Measurements from ENCODE around the gene LRP10.

LRP10 gene

DNA sequence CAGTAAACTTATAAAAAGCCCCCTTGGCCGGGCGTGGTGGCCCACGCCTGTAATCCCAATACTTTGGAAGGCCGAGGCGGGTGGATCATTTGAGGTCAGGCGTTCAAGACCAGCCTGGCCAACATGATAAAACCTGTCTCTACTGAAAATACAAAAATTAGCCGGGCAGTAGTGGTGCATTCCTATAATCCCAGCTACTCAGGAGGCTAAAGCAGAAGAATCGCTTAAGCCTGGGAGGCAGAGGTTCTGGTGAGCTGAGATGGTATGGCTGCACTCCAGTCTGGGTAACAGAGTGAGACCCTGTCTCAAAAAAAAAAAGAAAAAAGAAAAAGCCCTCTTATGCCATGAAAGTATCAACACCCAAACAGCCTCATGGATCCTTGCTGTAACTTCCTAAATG is 54.0 kb downstream of the LRP10 start:
- DNase-seq (ENCODE audit: low read depth) = no peak
- TF ChIP-seq, protein P1, sequence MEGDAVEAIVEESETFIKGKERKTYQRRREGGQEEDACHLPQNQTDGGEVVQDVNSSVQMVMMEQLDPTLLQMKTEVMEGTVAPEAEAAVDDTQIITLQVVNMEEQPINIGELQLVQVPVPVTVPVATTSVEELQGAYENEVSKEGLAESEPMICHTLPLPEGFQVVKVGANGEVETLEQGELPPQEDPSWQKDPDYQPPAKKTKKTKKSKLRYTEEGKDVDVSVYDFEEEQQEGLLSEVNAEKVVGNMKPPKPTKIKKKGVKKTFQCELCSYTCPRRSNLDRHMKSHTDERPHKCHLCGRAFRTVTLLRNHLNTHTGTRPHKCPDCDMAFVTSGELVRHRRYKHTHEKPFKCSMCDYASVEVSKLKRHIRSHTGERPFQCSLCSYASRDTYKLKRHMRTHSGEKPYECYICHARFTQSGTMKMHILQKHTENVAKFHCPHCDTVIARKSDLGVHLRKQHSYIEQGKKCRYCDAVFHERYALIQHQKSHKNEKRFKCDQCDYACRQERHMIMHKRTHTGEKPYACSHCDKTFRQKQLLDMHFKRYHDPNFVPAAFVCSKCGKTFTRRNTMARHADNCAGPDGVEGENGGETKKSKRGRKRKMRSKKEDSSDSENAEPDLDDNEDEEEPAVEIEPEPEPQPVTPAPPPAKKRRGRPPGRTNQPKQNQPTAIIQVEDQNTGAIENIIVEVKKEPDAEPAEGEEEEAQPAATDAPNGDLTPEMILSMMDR (IDR thresholded peaks at IDR 0.05; ENCODE audit: low read depth, low read length, missing control alignments) = no peak
- H3K4me3 ChIP-seq (ENCODE audit: low read depth, low read length) = no peak overlapping the region
- in situ Hi-C loops (cut with HindIII; ENCODE audit: low sequenced_read_pairs) = no loop called here

GRCh38 chr14:22926316-22926715 is 54.8 kb downstream of the LRP10 start:
- H3K4me3 ChIP-seq (ENCODE audit: low read depth, low read length) = no peak overlapping the region
- DNase-seq (ENCODE audit: low read depth) = no peak
- in situ Hi-C loops (cut with HindIII; ENCODE audit: low sequenced_read_pairs) = no loop called here

DNA sequence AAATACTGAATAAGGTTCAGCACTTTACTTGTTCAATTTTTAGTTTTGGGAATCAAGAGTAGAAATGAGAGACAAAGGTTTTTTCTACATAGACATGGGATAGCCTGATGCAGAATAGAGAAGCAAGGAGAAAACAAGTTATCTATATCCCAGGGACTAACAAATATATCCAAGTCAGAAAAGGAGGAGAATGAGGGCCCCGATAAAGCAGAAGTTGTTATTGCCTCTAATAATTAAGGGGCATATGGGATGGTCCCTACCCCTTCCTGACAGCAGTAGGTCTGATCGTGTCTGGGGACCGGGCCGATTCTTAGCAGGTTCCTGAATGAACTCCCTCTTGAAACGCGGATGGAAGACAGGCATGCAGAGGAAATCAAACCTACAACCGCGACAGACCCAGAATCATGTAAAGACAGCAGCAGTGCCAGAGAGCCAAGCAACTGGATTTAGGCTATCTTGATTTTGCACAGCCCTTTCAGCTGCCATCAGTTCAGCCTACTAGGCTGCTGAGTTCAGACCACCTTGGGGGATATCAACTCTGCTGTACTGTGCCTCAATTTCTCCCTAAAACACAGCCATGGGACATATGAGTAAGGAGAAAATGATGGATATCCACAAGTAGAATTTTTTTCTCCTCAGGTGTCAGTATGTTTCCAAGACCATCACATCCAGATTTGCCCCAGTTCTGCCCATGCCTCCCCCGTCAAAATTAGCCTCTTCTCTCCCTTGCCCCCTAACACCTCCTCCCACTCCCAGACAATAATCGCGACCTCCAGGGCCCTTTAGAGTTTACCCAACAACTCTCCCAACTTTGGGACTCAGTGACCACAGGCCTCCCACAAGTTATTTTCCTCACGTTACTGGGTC is 56.9 kb downstream of the LRP10 start:
- in situ Hi-C loops (cut with HindIII; ENCODE audit: low sequenced_read_pairs) = no loop called here
- TF ChIP-seq, protein P1 (IDR thresholded peaks at IDR 0.05; ENCODE audit: low read depth, low read length, missing control alignments) = no peak
- peak overlapping the region; percentile 99 for H3K4me3 ChIP-seq (ENCODE audit: low read depth, low read length)
- DNase-seq (ENCODE audit: low read depth) = no peak

More at GRCh38 chr14:22926316-22926715, 54.8 kb downstream of the LRP10 start:
- TF ChIP-seq, protein P1 (IDR thresholded peaks at IDR 0.05; ENCODE audit: low read depth, low read length, missing control alignments) = no peak

DNA sequence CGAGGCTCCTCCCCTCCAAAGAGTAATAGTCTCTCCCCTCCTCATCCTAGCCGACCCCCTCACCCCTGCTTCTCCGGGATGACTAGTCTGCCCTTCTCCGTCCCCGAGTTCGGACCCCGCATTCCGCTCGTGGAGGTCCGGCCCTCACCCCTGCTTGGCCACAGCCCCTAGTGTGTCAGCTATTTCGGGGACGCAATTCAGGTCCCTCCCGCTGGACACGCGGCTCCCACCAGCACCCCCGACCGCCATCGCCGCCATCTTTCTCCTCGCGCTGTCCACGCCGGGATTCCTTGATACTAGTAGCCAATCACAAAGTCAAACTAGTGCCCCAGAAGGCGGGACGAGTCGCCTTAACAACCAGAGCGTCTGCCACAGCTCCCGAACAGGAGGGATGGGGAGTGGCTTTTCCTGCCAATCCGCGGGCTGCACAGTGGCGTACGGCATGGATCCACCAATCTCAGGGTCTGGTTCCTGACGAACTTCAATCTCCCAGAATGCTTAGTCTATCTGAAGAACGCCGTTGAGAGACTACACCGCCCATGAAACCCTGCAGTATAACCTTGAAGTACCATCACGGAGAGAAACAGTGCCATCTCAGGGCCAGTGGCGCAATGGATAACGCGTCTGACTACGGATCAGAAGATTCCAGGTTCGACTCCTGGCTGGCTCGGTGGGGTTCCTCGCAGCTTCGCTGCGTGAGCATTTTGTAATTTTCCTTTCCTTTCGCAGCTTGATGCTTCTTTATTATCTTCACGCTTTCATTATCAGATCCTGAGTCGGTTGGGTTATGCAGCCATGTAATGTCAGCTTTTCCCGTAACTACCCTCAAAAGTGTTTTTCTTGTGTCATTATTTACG is 57.8 kb downstream of the LRP10 start, which contains the start of gene PRMT5:
Gene PRMT5 (minus strand): TSS at position 273 of the 857 bp plus-strand sequence. CDS start 15 bp downstream, at position 258.
- TF ChIP-seq, protein P1 (IDR thresholded peaks at IDR 0.05; ENCODE audit: low read depth, low read length, missing control alignments) = no peak
- H3K4me3 ChIP-seq (ENCODE audit: low read depth, low read length) = peak within 1 kb of the TSS; percentile 99
- in situ Hi-C loops (cut with HindIII; ENCODE audit: low sequenced_read_pairs) = no loop called here
- DNase-seq (ENCODE audit: low read depth) = peak; percentile 100

- in situ Hi-C loops (cut with HindIII; ENCODE audit: low sequenced_read_pairs) = no loop called here
- TF ChIP-seq, protein P1 (IDR thresholded peaks at IDR 0.05; ENCODE audit: low read depth, low read length, missing control alignments) = no peak
- H3K4me3 ChIP-seq (ENCODE audit: low read depth, low read length) = peak overlapping the region; percentile 99
- no peak for DNase-seq (ENCODE audit: low read depth)
Observed at GRCh38 chr14:22929961-22930364, 58.4 kb downstream of the LRP10 start.
